GM12892 (cell line): ENCODE results near the gene PGP.

ENCODE experiments used
- POLR2A ChIP-seq: IDR thresholded peaks from 2 replicates; pipeline ENCODE4 v1.6.1; 2011; ENCODE audit warnings: low read depth, low read length, control low read depth
- POLR2AphosphoS5 ChIP-seq: IDR thresholded peaks from 2 replicates; pipeline ENCODE4 v1.6.1; 2011; ENCODE audit warnings: low read depth, low read length, control low read depth
- TAF1 ChIP-seq: IDR thresholded peaks from 2 replicates; pipeline ENCODE4 v1.6.1; 2011; ENCODE audit warnings: low read depth, mild to moderate bottlenecking, control low read depth, low read length, borderline replicate concordance

DNA sequence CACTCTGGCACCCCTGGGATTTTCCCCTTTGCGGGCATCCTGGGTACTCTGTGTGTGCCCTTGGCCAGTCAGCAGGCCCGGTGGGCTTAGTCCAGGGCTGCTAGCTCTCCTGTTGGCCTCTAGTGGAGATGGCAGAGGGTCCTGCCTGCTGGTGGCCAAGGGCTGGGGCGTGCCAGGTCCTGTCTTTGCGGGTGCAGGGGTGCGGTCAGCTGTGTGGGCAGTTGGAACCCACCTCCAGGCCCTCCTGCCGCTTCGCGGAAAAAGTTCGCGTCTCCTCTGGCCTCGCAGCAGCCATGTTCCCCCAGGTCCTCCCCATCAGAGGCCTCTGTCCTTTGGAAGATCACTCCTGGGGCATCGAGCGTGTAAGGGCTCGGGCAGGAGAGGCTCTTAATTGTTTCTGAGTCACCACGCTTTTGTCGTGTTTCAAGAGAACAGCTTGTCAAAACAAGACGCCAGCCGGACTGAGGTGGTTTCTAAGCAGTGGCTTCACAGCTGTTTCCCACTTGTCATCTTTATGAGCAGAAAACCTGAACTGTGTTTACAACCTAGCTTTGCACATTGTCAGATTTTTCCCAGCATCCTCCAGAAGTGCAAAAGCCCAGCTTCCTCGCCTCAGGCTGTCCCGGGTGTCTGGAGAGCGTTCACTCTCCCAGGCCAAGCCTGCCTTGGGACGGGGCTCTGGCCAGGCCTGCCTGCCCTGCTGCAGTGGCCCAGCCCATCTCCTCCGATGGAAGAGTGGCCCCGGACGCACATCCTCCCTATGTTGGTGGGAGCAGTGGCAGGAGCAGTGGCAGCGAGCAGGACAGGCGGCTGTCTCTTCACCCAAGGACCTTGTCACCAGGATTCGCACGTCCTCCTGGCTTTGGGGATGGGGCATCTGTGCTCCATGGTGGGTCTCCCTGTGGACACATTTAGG is 16.6 kb upstream of the PGP start:
- TF ChIP-seq POLR2A (no peak), TAF1 (no peak), POLR2AphosphoS5 (no peak)
